Gastroesophageal sphincter (tissue), 3 donors: ENCODE results near the gene MALT1.
"Not testable (repeated sequence)": the region's sequence is repeated elsewhere in the genome, so short reads cannot be mapped to it uniquely, and the experiment has no call there.

ENCODE experiments used
- CTCF ChIP-seq, 4 experiments: fragments of 200-600 bp in 2 of 4; fragments of 450-650 bp in 2 of 4; sonication (generic) in 1 of 4; IDR thresholded peaks; one replicate each; pipeline ENCODE4 v1.5.1; 2017 to 2019; ENCODE audit warnings: antibody characterized with exemption in 4 of 4, mild to moderate bottlenecking in 2 of 4, moderate library complexity in 2 of 4
- EP300 ChIP-seq: sonication (generic); formaldehyde crosslinking; IDR thresholded peaks from one replicate; pipeline ENCODE4 v1.6.1; 2017; ENCODE audit warnings: antibody characterized with exemption, mild to moderate bottlenecking
- POLR2A ChIP-seq, 2 donors: fragments of 450-650 bp; IDR thresholded peaks; one replicate each; pipeline ENCODE4 v1.6.1; 2017; ENCODE audit warnings: antibody characterized with exemption in 2 of 2, mild to moderate bottlenecking in 2 of 2, moderate library complexity in 1 of 2
- POLR2AphosphoS5 ChIP-seq: sonication (generic); formaldehyde crosslinking; IDR thresholded peaks from one replicate; pipeline ENCODE4 v1.6.1; 2017; ENCODE audit warnings: antibody characterized with exemption

- not testable (repeated sequence) for TF ChIP-seq CTCF (IDR thresholded peaks at IDR 0.05); EP300; POLR2A (IDR thresholded peaks at IDR 0.05); POLR2AphosphoS5
These were observed 27.7 kb upstream of the MALT1 start for GRCh38 chr18:58643557-58643956.
